Endodermal cell (in vitro differentiated cells): ENCODE results near the gene PLXNA2. TPM values are rescaled to one million over a fixed set of nuclear protein-coding genes. Genes with fewer than 3 reads are reported as not detected.

Source experiments
- DNase-seq: peaks from one replicate; pipeline ENCODE4 v3.0.0-alpha.2; 2017
- H3K27ac ChIP-seq: 2 replicates; pipeline ENCODE4 v1.5.1; 2013; ENCODE audit warnings: mild to moderate bottlenecking, low read depth, low read length, moderate library complexity
- H3K27me3 ChIP-seq: 2 replicates; pipeline ENCODE4 v1.6.1; 2013; ENCODE audit warnings: mild to moderate bottlenecking, low read length, moderate library complexity; ENCODE audit not compliant: insufficient read depth, control insufficient read depth, poor library complexity, severe bottlenecking
- H3K36me3 ChIP-seq: 2 replicates; pipeline ENCODE4 v1.7.0; 2013; ENCODE audit warnings: mild to moderate bottlenecking, low read length, moderate library complexity; ENCODE audit not compliant: control insufficient read depth, insufficient read depth
- H3K4me1 ChIP-seq: one replicate; pipeline ENCODE4 v1.7.0; 2013; ENCODE audit warnings: low read length; ENCODE audit not compliant: control insufficient read depth, insufficient read depth
- H3K4me3 ChIP-seq: 2 replicates; pipeline ENCODE4 v1.5.1; 2013; ENCODE audit warnings: mild to moderate bottlenecking, low read length, moderate library complexity
- H3K9ac ChIP-seq: 2 replicates; pipeline ENCODE4 v1.6.1; 2013; ENCODE audit warnings: mild to moderate bottlenecking, low read length, moderate library complexity; ENCODE audit not compliant: poor library complexity, severe bottlenecking; ENCODE audit errors: extremely low read depth
- H3K9me3 ChIP-seq: 2 replicates; pipeline ENCODE4 v1.6.1; 2013; ENCODE audit warnings: mild to moderate bottlenecking, low read length, moderate library complexity; ENCODE audit not compliant: control insufficient read depth
- H3K27ac Mint-ChIP-seq: 2 replicates; pipeline ENCODE4 v1.8.0; 2020; ENCODE audit warnings: mixed read lengths
- H3K27me3 Mint-ChIP-seq: 2 replicates; pipeline ENCODE4 v1.8.0; 2021; ENCODE audit warnings: mild to moderate bottlenecking, mixed read lengths; ENCODE audit not compliant: insufficient read depth
- H3K36me3 Mint-ChIP-seq: 2 replicates; pipeline ENCODE4 v1.8.0; 2020; ENCODE audit warnings: low read depth, mixed read lengths
- H3K4me1 Mint-ChIP-seq: 2 replicates; pipeline ENCODE4 v1.8.0; 2020; ENCODE audit warnings: mixed read lengths
- H3K4me3 Mint-ChIP-seq: 2 replicates; pipeline ENCODE4 v1.8.0; 2020; ENCODE audit warnings: mild to moderate bottlenecking, moderate library complexity, mixed read lengths
- H3K9me3 Mint-ChIP-seq: 2 replicates; pipeline ENCODE4 v1.8.0; 2020; ENCODE audit warnings: mild to moderate bottlenecking, mixed read lengths
- CTCF ChIP-seq: fragments of 200-600 bp; sonication (generic); conservative IDR thresholded peaks from 2 replicates; pipeline ENCODE4 v1.5.0; 2021; ENCODE audit warnings: antibody characterized with exemption, mild to moderate bottlenecking
- WGBS, 2 experiments: methylation state at CpG; one replicate each; pipeline versions ENCODE4 v1.1.5 to v1.1.7; 2013; ENCODE audit warnings: missing lambda C conversion rate in 2 of 2, mixed read lengths in 1 of 2; ENCODE audit not compliant: insufficient coverage in 1 of 2, insufficient read length in 1 of 2; 5-methylcytosine and 5-hydroxymethylcytosine counted together
- total RNA-seq, 2 donors: library from RNA; stranded (reverse); fragmentation: NEBNext Ultra II Directional in 1 of 2; extraction: Animal tissue kit (Norgen Biotek cat#: 25700) in 1 of 2; gene quantifications; 2 replicates in 1 of 2; 3 replicates in 1 of 2; pipeline ENCODE4 v1.2.1, GENCODE V29; 2021

Gene PLXNA2
- total RNA-seq, 2 donors from 2014 or later = 61.2 to 86.1 TPM

GRCh38 chr1:208212893-208213292, 31.3 kb downstream of the PLXNA2 start:
- no peak overlapping the region for H3K4me3 Mint-ChIP-seq
- H3K27me3 ChIP-seq = no peaks in the 10 kb centered on the region
- H3K4me3 ChIP-seq = no peak overlapping the region
- H3K27ac Mint-ChIP-seq = no peak overlapping the region
- no peak for TF ChIP-seq CTCF
- H3K9ac ChIP-seq = no peak overlapping the region
- no peaks in the 10 kb centered on the region for H3K9me3 ChIP-seq
- H3K9me3 Mint-ChIP-seq = no peaks in the 10 kb centered on the region
- H3K36me3 Mint-ChIP-seq = peaks cover 67% of the 10 kb centered on the region
- H3K36me3 ChIP-seq = peaks cover 94% of the 10 kb centered on the region
- WGBS, 2 experiments = 97% methylated on average over 1 of the region's 1 CpG; no CpG with 5 or more reads in 1 of the 2 experiments
- DNase-seq = no peak
- no peak overlapping the region for H3K27ac ChIP-seq
- peaks cover 48% of the 10 kb centered on the region for H3K4me1 ChIP-seq
- H3K27me3 Mint-ChIP-seq = no peaks in the 10 kb centered on the region
- peaks cover 38% of the 10 kb centered on the region for H3K4me1 Mint-ChIP-seq

- no peaks in the 10 kb centered on the region for H3K27me3 ChIP-seq
- Mint-ChIP-seq H3K4me3 (no peak overlapping the region), H3K36me3 (peaks cover 72% of the 10 kb centered on the region), H3K9me3 (no peaks in the 10 kb centered on the region), H3K4me1 (peaks cover 38% of the 10 kb centered on the region), H3K27me3 (no peaks in the 10 kb centered on the region), H3K27ac (no peak overlapping the region)
- H3K9me3 ChIP-seq = no peaks in the 10 kb centered on the region
- no peak overlapping the region for H3K9ac ChIP-seq
- 92 to 95% methylated on average over 5 to 7 of the region's 8 CpGs for WGBS, 2 experiments
- H3K36me3 ChIP-seq = peaks cover 94% of the 10 kb centered on the region
- no peak overlapping the region for H3K27ac ChIP-seq
- DNase-seq = no peak
- TF ChIP-seq CTCF = no peak
- H3K4me3 ChIP-seq = no peak overlapping the region
- H3K4me1 ChIP-seq = peaks cover 48% of the 10 kb centered on the region
Measured at GRCh38 chr1:208211921-208212843, 32.0 kb downstream of the PLXNA2 start.

- Mint-ChIP-seq H3K4me1 (peaks cover 38% of the 10 kb centered on the region), H3K27ac (peak overlapping the region; percentile 65), H3K4me3 (peak overlapping the region; percentile 24), H3K27me3 (no peaks in the 10 kb centered on the region), H3K36me3 (peaks cover 52% of the 10 kb centered on the region), H3K9me3 (no peaks in the 10 kb centered on the region)
- no peaks in the 10 kb centered on the region for H3K27me3 ChIP-seq
- no peak for DNase-seq
- peak overlapping the region; percentile 30 for H3K9ac ChIP-seq
- peaks cover 39% of the 10 kb centered on the region for H3K4me1 ChIP-seq
- H3K9me3 ChIP-seq = no peaks in the 10 kb centered on the region
- 92 to 95% methylated on average over 5 to 8 of the region's 9 CpGs for WGBS, 2 experiments
- TF ChIP-seq CTCF = no peak
- peaks cover 91% of the 10 kb centered on the region for H3K36me3 ChIP-seq
- no peak overlapping the region for H3K4me3 ChIP-seq
- H3K27ac ChIP-seq = no peak overlapping the region
Measured at GRCh38 chr1:208209896-208210589, 34.1 kb downstream of the PLXNA2 start.
